Measurements from ENCODE around the gene PTPRO. TPM values are rescaled to one million over a fixed set of nuclear protein-coding genes. Genes with fewer than 3 reads are reported as not detected.

Gene PTPRO
- polyA plus RNA-seq, 1 experiment: 0.10 TPM

- POLR2A ChIA-PET: no interaction called here
- no peak for DNase-seq (ENCODE audit: low read depth, low spot score)
- no peak for TF ChIP-seq CTCF (IDR thresholded peaks at IDR 0.05; ENCODE audit: low read depth, low read length)
- H3K4me3 ChIP-seq (ENCODE audit: low read depth, low read length): no peak overlapping the region
- CTCF ChIA-PET: interaction anchor here (0.5 to 7.7 kb wide), 2 partner anchors 9 to 345 kb away, joined by 3 to 76 read pairs; no protein-coding TSS in a partner anchor
- H3K27ac ChIP-seq (ENCODE audit: low read depth, low read length): no peak overlapping the region
- H3K27me3 ChIP-seq (ENCODE audit: control insufficient read depth, insufficient read depth, low read length): no peaks in the 10 kb centered on the region
- H3K9me3 ChIP-seq (ENCODE audit: control insufficient read depth, insufficient read depth, low read length): no peaks in the 10 kb centered on the region
Measured at GRCh38 chr12:15575671-15576541, 253.6 kb downstream of the PTPRO start.

GRCh38 chr12:15580431-15580830 lies 258.1 kb downstream of the PTPRO start:
- Histone ChIP-seq H3K9me3 (ENCODE audit: control insufficient read depth, insufficient read depth, low read length) (no peaks in the 10 kb centered on the region), H3K4me3 (ENCODE audit: low read depth, low read length) (no peak overlapping the region), H3K27ac (ENCODE audit: low read depth, low read length) (no peak overlapping the region), H3K27me3 (ENCODE audit: control insufficient read depth, insufficient read depth, low read length) (no peaks in the 10 kb centered on the region)
- ChIA-PET CTCF (interaction anchor here (0.7 to 2.5 kb wide), 5 partner anchors 10 to 304 kb away, joined by 3 to 15 read pairs (median 4); no protein-coding TSS in a partner anchor), POLR2A (no interaction called here)
- no peak for TF ChIP-seq CTCF (IDR thresholded peaks at IDR 0.05; ENCODE audit: low read depth, low read length)
- DNase-seq (ENCODE audit: low read depth, low spot score): no peak

GRCh38 chr12:15581006-15581405 lies 258.7 kb downstream of the PTPRO start:
- Histone ChIP-seq H3K9me3 (ENCODE audit: control insufficient read depth, insufficient read depth, low read length) (no peaks in the 10 kb centered on the region), H3K27me3 (ENCODE audit: control insufficient read depth, insufficient read depth, low read length) (no peaks in the 10 kb centered on the region), H3K4me3 (ENCODE audit: low read depth, low read length) (no peak overlapping the region), H3K27ac (ENCODE audit: low read depth, low read length) (no peak overlapping the region)
- ChIA-PET CTCF (interaction anchor here (0.6 to 2.2 kb wide), 5 partner anchors 9 to 303 kb away, joined by 3 to 15 read pairs (median 4); no protein-coding TSS in a partner anchor), POLR2A (interaction anchor here (0.6 kb wide), 1 partner anchor 50 kb away, joined by 3 read pairs; no protein-coding TSS in a partner anchor)
- no peak for TF ChIP-seq CTCF (IDR thresholded peaks at IDR 0.05; ENCODE audit: low read depth, low read length)
- DNase-seq (ENCODE audit: low read depth, low spot score): no peak

- Histone ChIP-seq H3K4me3 (ENCODE audit: low read depth, low read length) (no peak overlapping the region), H3K9me3 (ENCODE audit: control insufficient read depth, insufficient read depth, low read length) (no peaks in the 10 kb centered on the region), H3K27me3 (ENCODE audit: control insufficient read depth, insufficient read depth, low read length) (no peaks in the 10 kb centered on the region), H3K27ac (ENCODE audit: low read depth, low read length) (no peak overlapping the region)
- no peak for TF ChIP-seq CTCF (IDR thresholded peaks at IDR 0.05; ENCODE audit: low read depth, low read length)
- no peak for DNase-seq (ENCODE audit: low read depth, low spot score)
- ChIA-PET CTCF (interaction anchor here (0.6 to 7.6 kb wide), 19 partner anchors 11 to 1069 kb away, joined by 3 to 226 read pairs (median 7); no protein-coding TSS in a partner anchor), POLR2A (no interaction called here)
Measured at GRCh38 chr12:15583804-15584203, 261.5 kb downstream of the PTPRO start.

All from AG04450 (cell line).